IMR-90 (cell line): ENCODE data around the gene INTS15.

Source experiments
- CEBPB ChIP-seq: IDR thresholded peaks from 2 replicates; pipeline ENCODE4 v1.6.1; 2012; ENCODE audit warnings: low read depth, low read length, improper control_type of control experiment
- CHD1 ChIP-seq: IDR thresholded peaks from 2 replicates; pipeline ENCODE4 v1.6.1; 2012; ENCODE audit warnings: low read depth, low read length, improper control_type of control experiment
- CTCF ChIP-seq: conservative IDR thresholded peaks from 2 replicates; pipeline ENCODE4 v1.5.1; 2012; ENCODE audit warnings: mild to moderate bottlenecking, low read depth, low read length, improper control_type of control experiment
- ELK1 ChIP-seq: fragments of 150-350 bp; IDR thresholded peaks from 2 replicates; pipeline ENCODE4 v1.6.1; 2016; ENCODE audit warnings: low read depth, mild to moderate bottlenecking, low read length, moderate library complexity, borderline replicate concordance
- MAFK ChIP-seq: IDR thresholded peaks from 2 replicates; pipeline ENCODE4 v1.6.1; 2012; ENCODE audit warnings: low read depth, low read length, improper control_type of control experiment
- NFE2L2 ChIP-seq: fragments of 150-350 bp; IDR thresholded peaks from 2 replicates; pipeline ENCODE4 v1.6.1; 2016; ENCODE audit warnings: low read depth, mild to moderate bottlenecking, low read length
- POLR2A ChIP-seq: IDR thresholded peaks from 2 replicates; pipeline ENCODE4 v1.6.1; 2012; ENCODE audit warnings: mild to moderate bottlenecking, low read depth, low read length
- RCOR1 ChIP-seq: IDR thresholded peaks from 2 replicates; pipeline ENCODE4 v1.6.1; 2012; ENCODE audit warnings: mild to moderate bottlenecking, low read length, improper control_type of control experiment; ENCODE audit not compliant: insufficient replicate concordance
- RFX5 ChIP-seq: IDR thresholded peaks from 2 replicates; pipeline ENCODE4 v1.8.0; 2012; ENCODE audit warnings: low read depth, mild to moderate bottlenecking, low read length, moderate library complexity
- TF ChIP-seq, protein P1 (sequence below): fragments of 150-350 bp; IDR thresholded peaks from 2 replicates; pipeline ENCODE4 v1.6.1; 2017; ENCODE audit warnings: mild to moderate bottlenecking, antibody characterized with exemption, low read length, low read depth

DNA sequence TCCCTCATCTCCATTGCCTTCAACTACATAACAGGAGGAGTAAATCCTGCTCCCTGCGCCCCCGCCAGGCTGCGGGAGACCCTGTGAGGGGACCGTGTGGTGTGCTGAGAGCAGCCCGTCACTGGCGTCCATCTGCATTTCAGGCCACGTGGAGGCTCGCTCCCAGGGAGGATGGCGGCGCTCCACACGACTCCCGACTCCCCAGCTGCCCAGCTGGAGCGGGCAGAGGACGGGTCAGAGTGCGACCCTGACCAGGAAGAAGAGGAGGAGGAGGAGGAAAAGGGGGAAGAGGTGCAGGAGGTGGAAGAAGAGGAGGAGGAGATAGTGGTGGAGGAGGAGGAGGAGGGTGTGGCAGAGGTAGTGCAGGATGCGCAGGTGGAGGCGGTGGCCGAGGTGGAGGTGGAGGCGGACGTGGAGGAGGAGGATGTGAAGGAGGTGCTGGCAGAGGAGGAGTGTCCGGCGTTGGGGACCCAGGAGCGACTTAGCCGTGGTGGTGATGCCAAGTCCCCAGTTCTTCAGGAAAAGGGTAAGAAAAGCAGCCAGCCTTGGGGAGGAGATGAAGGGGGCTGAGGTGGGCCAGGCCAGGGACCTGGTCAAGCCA, 52.5 kb downstream of the INTS15 start:
- TF ChIP-seq CTCF: no peak
- TF ChIP-seq POLR2A: no peak
- TF ChIP-seq, protein P1, sequence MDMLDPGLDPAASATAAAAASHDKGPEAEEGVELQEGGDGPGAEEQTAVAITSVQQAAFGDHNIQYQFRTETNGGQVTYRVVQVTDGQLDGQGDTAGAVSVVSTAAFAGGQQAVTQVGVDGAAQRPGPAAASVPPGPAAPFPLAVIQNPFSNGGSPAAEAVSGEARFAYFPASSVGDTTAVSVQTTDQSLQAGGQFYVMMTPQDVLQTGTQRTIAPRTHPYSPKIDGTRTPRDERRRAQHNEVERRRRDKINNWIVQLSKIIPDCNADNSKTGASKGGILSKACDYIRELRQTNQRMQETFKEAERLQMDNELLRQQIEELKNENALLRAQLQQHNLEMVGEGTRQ: no peak
- TF ChIP-seq RCOR1: no peak
- TF ChIP-seq CEBPB: no peak
- TF ChIP-seq RFX5: no peak
- no peak for TF ChIP-seq MAFK
- no peak for TF ChIP-seq CHD1
- no peak for TF ChIP-seq ELK1
- TF ChIP-seq NFE2L2: no peak
